ENCODE data around the gene SYT7.
A peak's percentile ranks its signal among the peaks of the same experiment; 100 is the strongest.

Gene SYT7, protein sequence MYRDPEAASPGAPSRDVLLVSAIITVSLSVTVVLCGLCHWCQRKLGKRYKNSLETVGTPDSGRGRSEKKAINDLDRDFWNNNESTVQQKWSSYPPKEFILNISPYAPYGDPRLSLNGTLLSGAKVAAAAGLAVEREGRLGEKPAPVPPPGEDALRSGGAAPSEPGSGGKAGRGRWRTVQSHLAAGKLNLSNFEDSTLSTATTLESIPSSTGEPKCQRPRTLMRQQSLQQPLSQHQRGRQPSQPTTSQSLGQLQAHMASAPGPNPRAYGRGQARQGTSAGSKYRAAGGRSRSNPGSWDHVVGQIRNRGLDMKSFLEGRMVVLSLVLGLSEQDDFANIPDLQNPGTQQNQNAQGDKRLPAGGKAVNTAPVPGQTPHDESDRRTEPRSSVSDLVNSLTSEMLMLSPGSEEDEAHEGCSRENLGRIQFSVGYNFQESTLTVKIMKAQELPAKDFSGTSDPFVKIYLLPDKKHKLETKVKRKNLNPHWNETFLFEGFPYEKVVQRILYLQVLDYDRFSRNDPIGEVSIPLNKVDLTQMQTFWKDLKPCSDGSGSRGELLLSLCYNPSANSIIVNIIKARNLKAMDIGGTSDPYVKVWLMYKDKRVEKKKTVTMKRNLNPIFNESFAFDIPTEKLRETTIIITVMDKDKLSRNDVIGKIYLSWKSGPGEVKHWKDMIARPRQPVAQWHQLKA

GRCh38 chr11:61581030-61581928 lies at the start of gene SYT7:
Gene SYT7, minus strand, starts transcription at chr11:61581076. Its CDS starts 256 bp downstream, at chr11:61580820.
- DNase-seq: peak; percentile 95

- no peak for DNase-seq
These were observed 49.2 kb upstream of the SYT7 start for GRCh38 chr11:61630089-61630488.

- DNase-seq: no peak
These were observed 48.4 kb upstream of the SYT7 start for GRCh38 chr11:61629082-61629833.

DNA sequence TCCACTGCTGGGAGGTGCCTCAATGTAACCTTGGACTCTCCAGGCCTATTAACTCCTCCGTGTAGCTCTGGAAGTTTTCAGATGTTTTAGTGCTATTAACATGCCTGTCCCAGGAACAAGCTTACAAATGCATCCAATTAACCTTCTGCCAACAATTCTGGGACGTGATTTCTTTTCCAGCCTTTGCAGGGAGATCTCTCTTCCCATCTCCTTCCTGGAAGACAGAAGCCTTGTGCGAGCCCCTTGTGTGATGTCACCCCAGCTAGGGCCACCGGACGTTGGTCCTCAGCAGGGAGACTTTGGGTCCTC lies 47.7 kb upstream of the SYT7 start:
- no peak for DNase-seq

DNA sequence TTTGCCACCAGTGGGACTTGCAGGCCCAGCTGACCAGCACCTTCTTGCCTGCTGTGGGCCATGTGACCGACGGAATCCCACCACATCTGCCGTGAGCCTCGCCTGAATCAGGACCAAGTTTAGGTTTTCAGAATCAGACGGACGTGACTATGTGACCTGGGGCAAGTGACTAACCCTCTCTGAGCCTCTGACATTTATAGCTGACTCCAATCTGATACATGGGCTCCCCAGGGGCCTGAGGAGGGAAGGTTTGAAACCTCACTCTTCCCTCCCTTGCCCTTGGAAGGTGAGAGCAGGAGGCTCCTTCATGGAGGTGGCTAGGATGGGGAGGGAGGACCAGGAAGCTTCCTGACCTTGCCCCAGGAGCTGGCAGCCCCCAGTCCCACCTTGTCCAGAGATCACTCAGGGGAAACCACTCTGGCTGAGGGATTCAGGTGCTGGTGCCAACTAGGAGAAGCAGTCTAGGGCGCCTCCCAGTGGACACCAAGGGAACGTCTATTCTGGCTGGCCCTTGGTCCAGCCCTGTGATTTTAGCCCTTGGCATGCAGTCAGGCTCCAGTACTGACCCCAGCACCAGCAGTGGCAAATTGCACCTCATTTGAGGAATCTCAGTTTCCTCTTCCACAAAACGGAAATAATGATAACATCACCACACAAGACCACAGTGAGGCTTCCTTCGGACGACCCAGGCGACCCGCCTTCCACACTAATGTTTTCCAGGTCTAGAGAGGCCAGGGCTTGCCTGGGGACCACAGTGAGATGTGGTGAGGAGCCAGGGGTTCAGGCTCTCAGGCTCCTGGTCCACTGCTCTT lies 47.2 kb upstream of the SYT7 start:
- peak; percentile 46 for DNase-seq

DNA sequence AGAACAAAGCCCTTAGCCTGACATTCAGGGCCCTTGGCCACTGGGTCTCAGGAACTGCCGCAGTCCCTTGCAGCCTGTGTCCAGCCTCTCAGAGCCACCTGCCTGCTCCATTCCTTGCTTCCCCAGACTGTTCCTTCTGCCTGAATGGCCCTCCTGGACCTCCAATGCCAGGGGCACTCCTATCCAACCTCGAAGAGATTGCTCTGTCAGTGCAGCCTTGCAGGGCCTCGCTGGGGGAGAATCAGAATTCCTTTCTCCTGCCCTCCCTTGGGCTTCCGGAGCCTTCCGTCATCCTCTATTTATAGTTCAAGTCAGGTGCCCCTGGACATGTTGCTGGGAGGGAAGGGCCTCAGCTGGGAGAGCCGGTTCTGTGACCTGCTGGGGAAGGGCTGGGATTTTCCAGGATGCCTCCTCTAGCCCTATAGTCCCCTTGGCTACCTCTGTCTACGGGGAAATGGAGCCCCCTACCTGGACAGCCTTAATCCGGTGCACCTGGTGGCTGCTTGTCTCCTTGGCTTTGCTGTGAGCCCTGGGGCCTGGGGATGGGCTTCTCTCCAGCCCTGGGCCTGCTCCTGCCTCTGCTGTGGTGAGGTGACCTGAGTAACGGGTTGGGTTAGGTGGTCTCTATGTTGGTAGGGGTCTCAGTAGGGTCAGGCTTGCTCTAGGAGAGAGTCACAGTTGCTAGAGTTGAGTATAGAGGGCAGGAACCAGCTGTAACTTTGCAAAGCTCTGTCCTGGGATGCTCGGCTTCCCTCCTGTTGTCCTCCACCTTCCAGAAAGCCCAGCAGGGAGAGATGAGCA lies 45.9 kb upstream of the SYT7 start:
- no peak for DNase-seq

- no peak for DNase-seq
These were observed 44.6 kb upstream of the SYT7 start for GRCh38 chr11:61625525-61625924.

GRCh38 chr11:61621917-61622585 lies 41.2 kb upstream of the SYT7 start:
- DNase-seq: no peak

DNA sequence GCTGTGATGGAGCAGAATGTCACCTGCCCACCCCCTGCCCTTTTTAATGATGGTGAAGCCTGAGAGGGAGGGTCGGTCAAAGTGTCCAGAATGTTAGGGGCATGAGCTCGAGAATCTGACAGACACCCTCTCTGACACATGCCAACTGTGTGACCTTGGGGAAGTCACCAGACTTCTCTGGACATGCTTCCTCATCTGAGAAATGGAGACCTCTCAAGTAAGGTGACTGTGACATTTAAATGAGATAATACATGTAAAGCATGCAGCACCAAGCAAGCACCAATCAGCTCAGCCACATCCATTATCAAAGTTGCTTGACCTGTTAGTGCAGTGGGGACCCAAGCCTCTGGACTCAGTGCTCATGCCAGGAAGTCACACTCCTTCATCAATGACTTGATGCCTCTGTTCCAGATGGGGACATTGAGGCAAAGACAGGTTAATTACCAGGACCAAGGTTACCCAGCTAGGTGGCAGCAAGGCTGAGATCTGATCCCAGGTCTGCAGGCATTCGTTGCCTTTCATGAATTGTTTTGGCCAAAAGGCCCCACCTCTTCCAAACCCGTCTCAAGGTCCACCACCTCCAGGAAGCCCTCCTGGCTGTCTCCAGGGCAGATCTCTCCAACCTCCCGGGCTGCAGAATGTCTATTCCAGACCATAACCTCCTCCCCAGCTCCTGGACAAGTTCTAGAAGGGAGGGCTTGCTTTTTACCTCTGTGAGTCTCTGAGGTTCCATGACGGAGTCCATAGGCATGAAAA lies 38.8 kb upstream of the SYT7 start:
- DNase-seq: no peak

GRCh38 chr11:61618978-61619377 lies 38.1 kb upstream of the SYT7 start:
- DNase-seq: no peak

- DNase-seq: no peak
These were observed 36.6 kb upstream of the SYT7 start for GRCh38 chr11:61617515-61617914.

DNA sequence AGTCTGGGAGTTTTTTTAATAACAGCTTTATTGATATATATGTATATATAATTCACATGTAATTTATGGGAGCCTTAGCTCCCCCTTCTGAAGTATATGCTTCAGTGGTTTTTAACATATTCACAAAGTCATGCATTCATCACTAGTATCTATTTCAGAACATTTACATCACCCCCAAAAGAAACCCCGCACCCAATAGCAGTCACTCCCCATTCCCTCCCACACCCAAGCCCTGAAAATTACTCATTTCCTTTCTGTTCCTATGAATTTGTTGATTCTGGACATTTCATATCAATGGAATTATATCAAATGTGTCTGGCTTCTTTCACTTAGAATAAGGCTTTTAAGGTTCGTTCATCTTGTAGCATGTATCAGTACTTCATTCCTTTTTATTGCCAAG lies 35.6 kb upstream of the SYT7 start:
- peak; percentile 79 for DNase-seq

DNA sequence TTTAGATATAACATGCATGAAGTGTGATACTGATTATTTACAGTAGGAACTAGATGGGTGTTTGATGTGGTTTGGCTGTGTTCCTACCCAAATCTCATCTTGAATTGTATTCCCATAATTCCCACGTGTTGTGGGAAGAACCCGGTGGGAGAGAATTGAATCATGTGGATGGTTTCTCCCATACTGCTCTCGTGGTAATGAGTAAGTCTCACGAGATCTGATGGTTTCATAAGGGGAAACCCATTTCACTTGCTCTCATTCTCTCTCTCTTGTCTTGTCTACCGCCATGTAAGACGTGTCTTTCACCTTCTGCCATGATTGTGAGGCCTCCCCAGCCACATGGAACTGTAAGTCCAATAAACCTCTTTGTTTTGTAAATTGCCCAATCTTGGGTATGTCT lies 33.9 kb upstream of the SYT7 start:
- peak; percentile 74 for DNase-seq

DNA sequence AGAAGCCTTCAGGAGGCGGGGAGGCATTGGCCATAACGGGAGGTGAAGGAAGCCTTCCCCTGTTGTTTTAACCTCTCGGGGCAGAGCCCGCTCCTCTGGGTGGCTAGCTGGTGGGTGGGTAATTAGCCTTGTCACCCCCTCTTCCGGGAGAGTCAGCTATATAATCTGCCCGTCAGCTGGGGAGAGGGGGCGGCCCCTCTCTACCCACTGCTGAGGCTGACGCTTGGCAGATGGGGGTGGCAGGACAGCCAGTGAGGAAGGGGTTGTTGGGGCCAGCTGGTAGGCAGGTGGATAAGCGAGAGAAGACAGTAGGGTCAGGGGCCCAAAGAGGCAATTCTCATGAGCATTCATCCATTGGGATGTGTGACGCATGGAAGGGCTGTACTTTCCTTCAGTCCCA lies 33.0 kb upstream of the SYT7 start:
- no peak for DNase-seq

DNA sequence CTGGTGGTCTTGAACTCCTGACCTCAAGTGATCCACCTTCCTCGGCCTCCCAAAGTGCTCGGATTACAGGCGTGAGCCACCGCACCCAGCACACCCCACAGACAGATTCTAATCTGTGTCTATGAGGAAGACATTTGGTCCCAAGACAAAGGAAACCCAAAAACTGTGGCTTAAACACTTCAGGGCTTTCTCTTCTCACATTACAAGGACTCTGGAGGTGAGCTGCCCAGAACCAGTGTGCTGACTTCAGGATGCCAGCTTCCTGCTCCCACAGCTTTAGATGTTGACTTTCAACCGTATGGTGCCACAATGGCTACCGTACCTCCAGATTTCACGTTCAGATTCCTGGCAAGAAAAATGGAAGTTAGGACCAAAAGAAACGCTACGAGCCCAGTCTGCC lies 32.2 kb upstream of the SYT7 start:
- no peak for DNase-seq

- no peak for DNase-seq
These were observed 30.4 kb upstream of the SYT7 start for GRCh38 chr11:61611309-61611708.

DNA sequence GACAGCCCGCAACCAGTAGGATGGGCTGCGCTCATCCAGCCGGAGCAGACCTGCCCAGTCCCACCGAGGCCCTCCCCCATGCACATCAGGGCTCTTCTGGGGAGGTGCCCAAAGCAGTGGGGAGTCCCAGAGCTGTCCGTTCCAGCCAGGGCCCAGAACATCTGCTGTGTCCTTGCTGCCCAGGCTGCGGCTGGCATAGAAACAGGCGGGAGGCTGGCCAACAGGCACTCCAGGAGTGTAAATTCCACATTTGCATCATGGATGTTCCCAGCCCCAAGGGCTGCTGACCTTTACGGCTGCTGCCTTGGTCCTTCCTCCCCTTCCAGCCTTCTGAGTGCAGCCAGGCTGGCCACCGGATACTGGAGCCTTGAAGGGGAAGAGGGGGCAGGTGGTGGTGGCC lies 30.0 kb upstream of the SYT7 start:
- DNase-seq: no peak

DNA sequence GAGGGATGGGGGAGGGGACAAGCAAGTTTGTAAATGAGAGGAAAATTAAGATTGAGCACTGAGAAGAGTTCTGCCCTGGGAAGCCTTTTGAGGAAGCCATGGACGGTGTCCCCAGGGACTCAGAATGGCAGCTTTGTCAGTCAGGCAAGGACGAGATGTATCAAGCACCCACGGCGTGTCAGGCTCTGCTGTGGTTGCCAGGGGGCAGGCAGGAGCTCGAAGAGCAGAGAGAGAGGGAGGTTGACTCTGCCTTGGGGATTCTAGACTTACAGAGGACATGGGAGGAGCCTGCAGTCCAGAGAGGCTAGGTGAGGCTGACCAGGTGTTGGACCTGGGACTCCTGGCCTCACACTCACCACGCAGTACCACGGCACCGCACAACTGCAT lies 29.1 kb upstream of the SYT7 start:
- no peak for DNase-seq

Data from fibroblast of skin of right quadriceps (primary cell).